Activated effector memory CD4-positive, alpha-beta T cell treated with anti-CD3 and anti-CD28 coated beads, Interleukin-2, amount 50 U/mL, for 16 hours (primary cell): ENCODE results near the gene ZC3H7B.
"Not testable (repeated sequence)": the region's sequence is repeated elsewhere in the genome, so short reads cannot be mapped to it uniquely, and the experiment has no call there.

Experiments
- DNase-seq: peaks from one replicate; pipeline ENCODE4 v3.0.0-alpha.2; 2020

ZC3H7B gene

GRCh38 chr22:41394012-41394356, 92.7 kb downstream of the ZC3H7B start:
- DNase-seq, result no peak

DNA sequence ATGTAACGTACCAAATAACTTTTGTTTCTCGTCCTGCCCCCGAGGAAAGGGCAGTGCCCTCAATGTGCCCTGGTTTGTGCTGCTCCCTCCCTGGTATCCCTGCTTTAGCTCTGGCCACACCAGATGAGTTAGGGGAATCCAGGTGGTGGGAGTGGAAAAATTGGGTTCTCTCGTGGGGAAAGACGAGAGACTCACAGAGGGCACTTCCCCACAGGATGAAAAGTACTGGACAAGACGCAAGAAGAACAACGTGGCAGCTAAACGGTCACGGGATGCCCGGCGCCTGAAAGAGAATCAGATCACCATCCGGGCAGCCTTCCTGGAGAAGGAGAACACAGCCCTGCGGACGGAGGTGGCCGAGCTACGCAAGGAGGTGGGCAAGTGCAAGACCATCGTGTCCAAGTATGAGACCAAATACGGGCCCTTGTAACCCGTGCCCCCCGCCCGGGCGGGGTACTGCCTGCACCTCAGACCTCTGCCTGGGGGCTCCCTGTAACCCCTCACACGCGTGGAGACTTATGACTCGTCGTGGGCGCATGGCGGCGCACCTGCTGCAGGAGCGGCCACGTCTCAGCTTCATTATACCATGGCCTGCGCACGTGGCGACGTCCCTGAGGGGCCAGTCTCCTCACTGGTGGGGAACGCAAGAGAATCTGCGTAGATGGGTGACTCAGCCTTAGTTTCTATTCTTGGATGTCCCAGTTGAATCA, 94.4 kb downstream of the ZC3H7B start:
- no peak for DNase-seq

- no peak for DNase-seq
Measured at GRCh38 chr22:41397143-41397811, 96.0 kb downstream of the ZC3H7B start.

- no peak for DNase-seq
Measured at GRCh38 chr22:41398921-41399320, 97.6 kb downstream of the ZC3H7B start.

DNA sequence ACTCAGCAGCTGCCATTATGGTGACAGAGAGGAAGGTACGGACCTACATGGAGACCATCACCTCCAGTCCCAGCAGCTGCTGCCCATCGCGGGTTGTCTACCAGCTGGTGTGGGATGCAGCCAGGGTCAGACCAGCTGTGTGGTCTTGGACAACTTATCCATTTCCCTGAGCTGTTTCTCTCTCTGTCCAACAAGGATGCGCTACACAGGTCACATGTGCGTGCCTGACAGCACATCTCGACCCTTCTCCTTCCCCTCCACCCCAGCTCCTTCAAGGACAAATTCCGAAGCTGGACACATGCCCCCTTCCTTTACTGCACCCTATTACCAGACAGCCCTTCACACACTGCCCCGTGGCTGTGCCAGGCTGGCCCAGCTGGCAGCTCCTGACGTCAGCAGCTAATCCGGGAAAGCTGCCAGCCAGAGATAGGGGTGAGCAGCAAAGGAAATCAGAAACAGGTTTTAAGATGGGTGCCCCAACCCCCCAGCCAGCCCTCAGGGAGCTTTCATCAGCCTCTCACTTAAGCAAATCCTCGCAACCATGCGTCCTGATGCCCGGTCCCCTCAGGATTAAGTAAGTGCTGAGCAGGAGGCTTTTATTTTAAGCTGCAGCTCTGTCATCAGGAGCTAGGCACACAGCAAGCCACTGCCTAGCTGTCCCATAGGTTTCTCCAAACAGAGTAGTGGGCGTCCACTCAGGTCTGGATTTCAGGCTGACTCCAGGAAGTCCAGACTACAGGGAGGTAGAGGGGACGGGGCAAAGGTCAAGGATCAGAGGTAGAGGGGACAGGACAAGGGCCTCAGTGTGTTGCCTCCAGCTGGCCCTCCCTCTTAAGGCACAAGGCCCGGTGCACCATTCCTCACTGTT, 100.7 kb downstream of the ZC3H7B start:
- no peak for DNase-seq

DNA sequence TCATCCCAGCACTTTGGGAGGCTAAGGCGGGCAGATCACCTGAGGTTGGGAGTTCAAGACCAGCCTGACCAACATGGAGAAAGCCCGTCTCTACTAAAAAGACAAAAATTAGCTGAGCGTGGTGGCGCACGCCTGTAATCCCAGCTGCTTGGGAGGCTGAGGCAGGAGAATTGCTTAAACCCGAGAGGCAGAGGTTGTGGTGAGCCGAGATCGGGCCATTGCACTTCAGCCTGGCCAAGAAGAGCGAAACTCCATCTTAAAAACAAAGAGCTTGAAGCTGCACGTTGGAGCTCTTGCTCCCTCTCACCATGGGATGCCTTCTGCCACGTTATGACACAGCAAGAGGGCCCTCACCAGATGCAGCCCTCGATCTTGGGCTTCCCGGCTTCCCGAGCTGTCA, 101.5 kb downstream of the ZC3H7B start:
- DNase-seq, result not testable (repeated sequence)

DNA sequence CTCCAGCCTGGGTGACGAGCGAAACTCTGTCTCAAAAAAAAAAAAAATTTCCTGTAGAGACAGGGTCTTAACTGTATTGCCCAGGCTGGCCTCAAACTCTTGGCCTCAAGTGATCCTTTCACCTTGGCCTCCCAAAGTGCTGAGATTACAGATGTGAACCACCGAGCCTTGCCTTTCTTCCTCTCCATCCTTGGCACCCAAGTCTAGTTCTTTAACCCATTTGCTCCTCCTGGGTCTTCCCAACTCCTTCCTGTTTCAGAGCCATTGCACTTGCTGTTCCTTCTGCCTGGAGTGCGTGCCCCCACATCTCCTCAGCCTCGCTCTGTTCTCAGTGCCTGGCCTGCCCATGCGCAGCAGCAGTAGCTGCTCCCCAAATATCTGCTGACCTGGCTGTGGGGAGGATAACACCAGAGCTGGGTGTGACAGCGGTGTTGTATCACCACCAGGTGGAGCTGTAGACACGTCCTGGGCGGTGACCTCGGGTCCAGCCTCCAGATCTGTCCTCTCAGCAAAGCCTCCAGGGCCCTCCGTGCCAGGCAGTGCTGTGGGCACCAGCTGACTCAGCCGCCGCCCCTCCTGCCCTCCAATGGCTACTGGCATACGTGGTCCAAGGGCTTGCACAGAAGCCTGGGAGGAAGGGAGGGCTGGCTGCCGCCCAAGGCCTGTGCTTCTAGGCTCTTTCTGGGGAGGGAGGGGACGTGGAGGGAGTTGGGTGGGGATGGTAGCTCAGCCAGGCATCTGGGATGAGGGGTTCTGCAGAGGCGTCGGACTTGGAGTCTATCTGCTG, 102.4 kb downstream of the ZC3H7B start:
- DNase-seq, result peak; percentile 93

DNA sequence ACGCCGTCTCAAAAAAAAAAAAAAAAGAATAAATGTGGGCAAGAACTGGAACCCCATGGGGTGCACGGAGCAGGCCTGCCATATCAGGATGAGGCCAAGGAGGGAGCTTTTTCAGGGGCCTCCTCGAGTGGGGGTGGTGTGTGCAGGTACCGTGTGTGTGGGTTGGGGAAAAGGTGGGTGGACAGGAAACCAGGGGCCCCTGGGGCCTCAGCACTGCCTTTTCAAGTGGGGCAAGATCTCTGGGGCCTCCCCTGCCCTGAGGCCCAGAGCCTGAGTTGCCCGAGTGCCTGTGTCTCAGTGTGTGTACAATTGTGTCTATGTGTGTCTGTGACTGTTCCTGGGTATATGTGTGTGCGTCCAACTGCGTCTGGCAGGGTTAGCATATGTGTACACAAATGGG, 104.3 kb downstream of the ZC3H7B start:
- DNase-seq, result peak; percentile 75

DNA sequence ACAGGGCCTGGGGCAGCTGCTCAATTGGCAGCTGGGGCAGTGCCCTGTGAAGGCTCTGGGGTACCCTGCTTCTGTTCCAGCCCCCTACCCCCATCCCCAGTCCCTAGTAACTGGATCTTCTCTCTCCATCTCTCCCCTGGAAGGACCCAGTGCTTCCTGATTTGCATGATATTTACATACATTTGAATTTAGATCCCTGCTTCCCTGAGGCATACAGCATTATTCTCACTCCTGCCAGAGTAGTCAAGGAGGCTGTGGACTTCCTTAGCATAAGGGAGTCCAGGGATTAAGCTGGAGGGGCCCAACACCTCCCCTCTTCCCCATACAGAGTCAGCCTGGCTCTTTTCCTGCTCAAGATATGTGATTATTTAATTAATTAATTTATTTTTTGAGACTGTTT, 105.1 kb downstream of the ZC3H7B start:
- DNase-seq, result no peak

GRCh38 chr22:41407433-41407832, 106.1 kb downstream of the ZC3H7B start:
- no peak for DNase-seq

DNA sequence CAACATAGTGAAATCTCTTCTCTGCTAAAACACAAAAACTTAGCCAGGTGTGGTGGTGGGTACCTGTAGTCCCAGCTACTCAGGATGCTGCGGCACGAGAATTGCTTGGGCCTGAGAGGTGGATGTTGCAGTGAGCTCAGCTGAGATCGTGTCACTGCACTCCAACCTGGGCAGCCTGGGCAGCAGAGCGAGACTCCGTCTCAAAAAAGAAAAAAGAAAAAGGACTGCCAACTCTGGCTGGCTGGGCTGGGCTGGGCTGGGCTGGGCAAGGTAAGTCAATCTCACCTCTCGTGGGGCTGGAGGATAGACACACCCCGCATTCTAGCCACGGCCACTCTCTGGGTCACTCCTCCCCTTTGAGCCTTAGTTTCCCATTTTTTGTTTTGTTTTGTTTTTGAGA, 107.3 kb downstream of the ZC3H7B start:
- DNase-seq, result no peak
